ENCODE data around the gene ST3GAL3.

DNA sequence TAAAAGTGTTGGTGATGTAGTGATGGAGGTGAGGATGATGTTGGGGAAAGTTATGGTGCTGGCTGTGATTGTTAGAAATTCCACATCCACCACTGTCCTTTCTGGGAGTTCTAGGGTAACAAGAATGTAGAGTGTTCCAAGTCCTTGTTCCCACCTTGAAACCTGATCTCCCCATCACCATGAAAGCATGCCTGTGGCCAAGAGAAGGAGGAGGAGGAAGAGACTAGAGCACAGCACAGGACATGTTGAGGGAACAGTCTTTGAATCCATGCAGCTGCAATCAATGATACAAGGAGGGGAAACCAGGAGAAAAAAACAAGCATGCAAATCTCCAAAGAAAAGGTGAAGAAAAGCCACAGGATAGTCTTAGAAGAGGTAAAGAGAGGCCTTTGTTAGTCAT is 180.4 kb downstream of the ST3GAL3 start:
- TF ChIP-seq, protein P1, sequence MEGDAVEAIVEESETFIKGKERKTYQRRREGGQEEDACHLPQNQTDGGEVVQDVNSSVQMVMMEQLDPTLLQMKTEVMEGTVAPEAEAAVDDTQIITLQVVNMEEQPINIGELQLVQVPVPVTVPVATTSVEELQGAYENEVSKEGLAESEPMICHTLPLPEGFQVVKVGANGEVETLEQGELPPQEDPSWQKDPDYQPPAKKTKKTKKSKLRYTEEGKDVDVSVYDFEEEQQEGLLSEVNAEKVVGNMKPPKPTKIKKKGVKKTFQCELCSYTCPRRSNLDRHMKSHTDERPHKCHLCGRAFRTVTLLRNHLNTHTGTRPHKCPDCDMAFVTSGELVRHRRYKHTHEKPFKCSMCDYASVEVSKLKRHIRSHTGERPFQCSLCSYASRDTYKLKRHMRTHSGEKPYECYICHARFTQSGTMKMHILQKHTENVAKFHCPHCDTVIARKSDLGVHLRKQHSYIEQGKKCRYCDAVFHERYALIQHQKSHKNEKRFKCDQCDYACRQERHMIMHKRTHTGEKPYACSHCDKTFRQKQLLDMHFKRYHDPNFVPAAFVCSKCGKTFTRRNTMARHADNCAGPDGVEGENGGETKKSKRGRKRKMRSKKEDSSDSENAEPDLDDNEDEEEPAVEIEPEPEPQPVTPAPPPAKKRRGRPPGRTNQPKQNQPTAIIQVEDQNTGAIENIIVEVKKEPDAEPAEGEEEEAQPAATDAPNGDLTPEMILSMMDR (IDR thresholded peaks at IDR 0.05): no peak
- TF ChIP-seq EZH2 (IDR thresholded peaks at IDR 0.05): no peak
